ENCODE measurements around the gene MAST3. TPM values are rescaled to one million over a fixed set of nuclear protein-coding genes. Genes with fewer than 3 reads are reported as not detected.

The MAST3 gene
- total and polyA plus RNA-seq, 2 of the 13 experiments (the other 11 are each of a cell fraction or from before 2014, with no cell fraction given): 4.1 to 4.6 TPM

- TF ChIP-seq, protein P1, sequence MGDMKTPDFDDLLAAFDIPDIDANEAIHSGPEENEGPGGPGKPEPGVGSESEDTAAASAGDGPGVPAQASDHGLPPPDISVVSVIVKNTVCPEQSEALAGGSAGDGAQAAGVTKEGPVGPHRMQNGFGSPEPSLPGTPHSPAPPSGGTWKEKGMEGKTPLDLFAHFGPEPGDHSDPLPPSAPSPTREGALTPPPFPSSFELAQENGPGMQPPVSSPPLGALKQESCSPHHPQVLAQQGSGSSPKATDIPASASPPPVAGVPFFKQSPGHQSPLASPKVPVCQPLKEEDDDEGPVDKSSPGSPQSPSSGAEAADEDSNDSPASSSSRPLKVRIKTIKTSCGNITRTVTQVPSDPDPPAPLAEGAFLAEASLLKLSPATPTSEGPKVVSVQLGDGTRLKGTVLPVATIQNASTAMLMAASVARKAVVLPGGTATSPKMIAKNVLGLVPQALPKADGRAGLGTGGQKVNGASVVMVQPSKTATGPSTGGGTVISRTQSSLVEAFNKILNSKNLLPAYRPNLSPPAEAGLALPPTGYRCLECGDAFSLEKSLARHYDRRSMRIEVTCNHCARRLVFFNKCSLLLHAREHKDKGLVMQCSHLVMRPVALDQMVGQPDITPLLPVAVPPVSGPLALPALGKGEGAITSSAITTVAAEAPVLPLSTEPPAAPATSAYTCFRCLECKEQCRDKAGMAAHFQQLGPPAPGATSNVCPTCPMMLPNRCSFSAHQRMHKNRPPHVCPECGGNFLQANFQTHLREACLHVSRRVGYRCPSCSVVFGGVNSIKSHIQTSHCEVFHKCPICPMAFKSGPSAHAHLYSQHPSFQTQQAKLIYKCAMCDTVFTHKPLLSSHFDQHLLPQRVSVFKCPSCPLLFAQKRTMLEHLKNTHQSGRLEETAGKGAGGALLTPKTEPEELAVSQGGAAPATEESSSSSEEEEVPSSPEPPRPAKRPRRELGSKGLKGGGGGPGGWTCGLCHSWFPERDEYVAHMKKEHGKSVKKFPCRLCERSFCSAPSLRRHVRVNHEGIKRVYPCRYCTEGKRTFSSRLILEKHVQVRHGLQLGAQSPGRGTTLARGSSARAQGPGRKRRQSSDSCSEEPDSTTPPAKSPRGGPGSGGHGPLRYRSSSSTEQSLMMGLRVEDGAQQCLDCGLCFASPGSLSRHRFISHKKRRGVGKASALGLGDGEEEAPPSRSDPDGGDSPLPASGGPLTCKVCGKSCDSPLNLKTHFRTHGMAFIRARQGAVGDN (CRISPR knock-in tag; IDR thresholded peaks at IDR 0.05): peak; percentile 65
- TF ChIP-seq NFIC (IDR thresholded peaks at IDR 0.05; ENCODE audit: low read length): no peak
- TF ChIP-seq, protein P2, sequence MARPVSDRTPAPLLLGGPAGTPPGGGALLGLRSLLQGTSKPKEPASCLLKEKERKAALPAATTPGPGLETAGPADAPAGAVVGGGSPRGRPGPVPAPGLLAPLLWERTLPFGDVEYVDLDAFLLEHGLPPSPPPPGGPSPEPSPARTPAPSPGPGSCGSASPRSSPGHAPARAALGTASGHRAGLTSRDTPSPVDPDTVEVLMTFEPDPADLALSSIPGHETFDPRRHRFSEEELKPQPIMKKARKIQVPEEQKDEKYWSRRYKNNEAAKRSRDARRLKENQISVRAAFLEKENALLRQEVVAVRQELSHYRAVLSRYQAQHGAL (CRISPR knock-in tag; IDR thresholded peaks at IDR 0.05; ENCODE audit: not compliant biosample characterization): no peak
- TF ChIP-seq SMAD9 (CRISPR knock-in tag; IDR thresholded peaks at IDR 0.05): no peak
- TF ChIP-seq SMYD3 (CRISPR knock-in tag; IDR thresholded peaks at IDR 0.05): no peak
- TF ChIP-seq HDAC1 (CRISPR knock-in tag; IDR thresholded peaks at IDR 0.05): no peak
- TF ChIP-seq, protein P3, sequence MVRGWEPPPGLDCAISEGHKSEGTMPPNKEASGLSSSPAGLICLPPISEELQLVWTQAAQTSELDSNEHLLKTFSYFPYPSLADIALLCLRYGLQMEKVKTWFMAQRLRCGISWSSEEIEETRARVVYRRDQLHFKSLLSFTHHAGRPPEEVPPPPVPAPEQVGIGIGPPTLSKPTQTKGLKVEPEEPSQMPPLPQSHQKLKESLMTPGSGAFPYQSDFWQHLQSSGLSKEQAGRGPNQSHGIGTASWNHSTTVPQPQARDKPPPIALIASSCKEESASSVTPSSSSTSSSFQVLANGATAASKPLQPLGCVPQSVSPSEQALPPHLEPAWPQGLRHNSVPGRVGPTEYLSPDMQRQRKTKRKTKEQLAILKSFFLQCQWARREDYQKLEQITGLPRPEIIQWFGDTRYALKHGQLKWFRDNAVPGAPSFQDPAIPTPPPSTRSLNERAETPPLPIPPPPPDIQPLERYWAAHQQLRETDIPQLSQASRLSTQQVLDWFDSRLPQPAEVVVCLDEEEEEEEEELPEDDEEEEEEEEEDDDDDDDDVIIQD (CRISPR knock-in tag; IDR thresholded peaks at IDR 0.05; ENCODE audit: low read depth): no peak
- TF ChIP-seq DNMT1 (CRISPR knock-in tag; IDR thresholded peaks at IDR 0.05): no peak
- no peak for TF ChIP-seq POLR2AphosphoS2 (IDR thresholded peaks at IDR 0.05; ENCODE audit: low read depth, low read length)
- no peak for TF ChIP-seq RBAK (CRISPR knock-in tag; IDR thresholded peaks at IDR 0.05)
- TF ChIP-seq PPARG (CRISPR knock-in tag; conservative IDR thresholded peaks at IDR 0.05): no peak
- TF ChIP-seq KDM2A (CRISPR knock-in tag; IDR thresholded peaks at IDR 0.05; ENCODE audit: borderline replicate concordance, low read depth): peak; percentile 66; the same call in 1 of the 2 replicates
- TF ChIP-seq ZNF616 (CRISPR knock-in tag; IDR thresholded peaks at IDR 0.05; ENCODE audit: low read depth): no peak
- no peak for TF ChIP-seq CERS6 (CRISPR knock-in tag; IDR thresholded peaks at IDR 0.05)
- TF ChIP-seq, protein P4, sequence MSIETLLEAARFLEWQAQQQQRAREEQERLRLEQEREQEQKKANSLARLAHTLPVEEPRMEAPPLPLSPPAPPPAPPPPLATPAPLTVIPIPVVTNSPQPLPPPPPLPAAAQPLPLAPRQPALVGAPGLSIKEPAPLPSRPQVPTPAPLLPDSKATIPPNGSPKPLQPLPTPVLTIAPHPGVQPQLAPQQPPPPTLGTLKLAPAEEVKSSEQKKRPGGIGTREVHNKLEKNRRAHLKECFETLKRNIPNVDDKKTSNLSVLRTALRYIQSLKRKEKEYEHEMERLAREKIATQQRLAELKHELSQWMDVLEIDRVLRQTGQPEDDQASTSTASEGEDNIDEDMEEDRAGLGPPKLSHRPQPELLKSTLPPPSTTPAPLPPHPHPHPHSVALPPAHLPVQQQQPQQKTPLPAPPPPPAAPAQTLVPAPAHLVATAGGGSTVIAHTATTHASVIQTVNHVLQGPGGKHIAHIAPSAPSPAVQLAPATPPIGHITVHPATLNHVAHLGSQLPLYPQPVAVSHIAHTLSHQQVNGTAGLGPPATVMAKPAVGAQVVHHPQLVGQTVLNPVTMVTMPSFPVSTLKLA (IDR thresholded peaks at IDR 0.05): no peak
- TF ChIP-seq KLF6 (CRISPR knock-in tag; IDR thresholded peaks at IDR 0.05): no peak
- TF ChIP-seq ARID5B (CRISPR knock-in tag; IDR thresholded peaks at IDR 0.05): no peak
- TF ChIP-seq FOXA3 (CRISPR knock-in tag; IDR thresholded peaks at IDR 0.05): no peak
These were observed 15.5 kb downstream of the MAST3 start (continued) for GRCh38 chr19:18112989-18113478.

Data from HepG2 (cell line).